ENCODE measurements around the gene LCORL.

DNA sequence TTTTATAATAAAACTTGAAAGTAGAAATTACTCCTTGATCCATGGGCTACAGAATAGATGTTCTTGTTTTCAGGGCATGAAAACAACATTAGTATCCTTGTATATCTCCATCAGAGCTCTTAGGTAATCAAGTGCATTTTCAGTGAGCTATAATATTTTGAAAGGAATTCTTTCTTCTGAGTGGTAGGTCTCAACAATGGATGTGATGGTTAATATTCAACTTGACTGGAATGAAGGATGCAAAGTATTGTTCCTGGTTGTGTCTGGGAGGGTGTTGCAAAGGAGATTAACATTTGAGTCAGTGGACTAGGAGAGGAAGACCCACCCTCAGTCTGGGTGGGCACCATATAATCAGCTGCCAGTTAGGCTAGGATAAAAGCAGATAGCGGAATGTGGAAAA lies 100.1 kb downstream of the LCORL start:
- TF ChIP-seq CTCF (IDR thresholded peaks at IDR 0.05; ENCODE audit: insufficient read depth, low read length) (no peak), POLR2AphosphoS5 (IDR thresholded peaks at IDR 0.05; ENCODE audit: low read depth) (no peak), SPI1 (IDR thresholded peaks at IDR 0.05; ENCODE audit: borderline replicate concordance, low read depth) (no peak)
- TF ChIP-seq, protein P1, sequence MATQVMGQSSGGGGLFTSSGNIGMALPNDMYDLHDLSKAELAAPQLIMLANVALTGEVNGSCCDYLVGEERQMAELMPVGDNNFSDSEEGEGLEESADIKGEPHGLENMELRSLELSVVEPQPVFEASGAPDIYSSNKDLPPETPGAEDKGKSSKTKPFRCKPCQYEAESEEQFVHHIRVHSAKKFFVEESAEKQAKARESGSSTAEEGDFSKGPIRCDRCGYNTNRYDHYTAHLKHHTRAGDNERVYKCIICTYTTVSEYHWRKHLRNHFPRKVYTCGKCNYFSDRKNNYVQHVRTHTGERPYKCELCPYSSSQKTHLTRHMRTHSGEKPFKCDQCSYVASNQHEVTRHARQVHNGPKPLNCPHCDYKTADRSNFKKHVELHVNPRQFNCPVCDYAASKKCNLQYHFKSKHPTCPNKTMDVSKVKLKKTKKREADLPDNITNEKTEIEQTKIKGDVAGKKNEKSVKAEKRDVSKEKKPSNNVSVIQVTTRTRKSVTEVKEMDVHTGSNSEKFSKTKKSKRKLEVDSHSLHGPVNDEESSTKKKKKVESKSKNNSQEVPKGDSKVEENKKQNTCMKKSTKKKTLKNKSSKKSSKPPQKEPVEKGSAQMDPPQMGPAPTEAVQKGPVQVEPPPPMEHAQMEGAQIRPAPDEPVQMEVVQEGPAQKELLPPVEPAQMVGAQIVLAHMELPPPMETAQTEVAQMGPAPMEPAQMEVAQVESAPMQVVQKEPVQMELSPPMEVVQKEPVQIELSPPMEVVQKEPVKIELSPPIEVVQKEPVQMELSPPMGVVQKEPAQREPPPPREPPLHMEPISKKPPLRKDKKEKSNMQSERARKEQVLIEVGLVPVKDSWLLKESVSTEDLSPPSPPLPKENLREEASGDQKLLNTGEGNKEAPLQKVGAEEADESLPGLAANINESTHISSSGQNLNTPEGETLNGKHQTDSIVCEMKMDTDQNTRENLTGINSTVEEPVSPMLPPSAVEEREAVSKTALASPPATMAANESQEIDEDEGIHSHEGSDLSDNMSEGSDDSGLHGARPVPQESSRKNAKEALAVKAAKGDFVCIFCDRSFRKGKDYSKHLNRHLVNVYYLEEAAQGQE (IDR thresholded peaks at IDR 0.05; ENCODE audit: insufficient replicate concordance, low read depth): no peak
